HepG2 (cell line): ENCODE measurements around the gene NYAP1.

Experiments
- HCFC1 ChIP-seq: fragments of 150-350 bp; IDR thresholded peaks from 2 replicates; pipeline ENCODE4 v1.6.1; 2014; ENCODE audit warnings: low read depth, low read length
- HDAC6 ChIP-seq: fragments of 200-600 bp; sonication (generic); IDR thresholded peaks from 2 replicates; pipeline ENCODE4 v1.7.0; 2017; ENCODE audit warnings: mild to moderate bottlenecking, antibody characterized with exemption, low read length, low read depth
- KLF15 ChIP-seq: sonication (generic); formaldehyde crosslinking; IDR thresholded peaks from 2 replicates; pipeline ENCODE4 v1.8.1; 2023; ENCODE audit warnings: borderline replicate concordance, mild to moderate bottlenecking, inconsistent platforms, missing genetic modification reagents, mixed read lengths
- MXD4 ChIP-seq: IDR thresholded peaks from 2 replicates; pipeline ENCODE4 v1.6.1; 2016; ENCODE audit warnings: mild to moderate bottlenecking, missing biosample characterization, missing genetic modification reagents
- MXI1 ChIP-seq: IDR thresholded peaks from 3 replicates; pipeline ENCODE4 v1.6.1; 2012; ENCODE audit warnings: low read depth, low read length, inconsistent platforms, borderline replicate concordance
- POLR2AphosphoS5 ChIP-seq: IDR thresholded peaks from 2 replicates; pipeline ENCODE4 v1.6.1; 2012; ENCODE audit warnings: low read depth, low read length
- TMF1 ChIP-seq: sonication (generic); formaldehyde crosslinking; IDR thresholded peaks from 2 replicates; pipeline ENCODE4 v1.8.1; 2022; ENCODE audit warnings: low read depth, missing genetic modification reagents
- TF ChIP-seq, protein P1 (sequence below): sonication (generic); formaldehyde crosslinking; IDR thresholded peaks from 2 replicates; pipeline ENCODE4 v1.4.0; 2020; ENCODE audit warnings: missing genetic modification reagents, mild to moderate bottlenecking, borderline replicate concordance
- TF ChIP-seq, protein P2 (sequence below): sonication (generic); formaldehyde crosslinking; IDR thresholded peaks from 2 replicates; pipeline ENCODE4 v1.5.0; 2020; ENCODE audit warnings: mild to moderate bottlenecking, missing genetic modification reagents, moderate library complexity

DNA sequence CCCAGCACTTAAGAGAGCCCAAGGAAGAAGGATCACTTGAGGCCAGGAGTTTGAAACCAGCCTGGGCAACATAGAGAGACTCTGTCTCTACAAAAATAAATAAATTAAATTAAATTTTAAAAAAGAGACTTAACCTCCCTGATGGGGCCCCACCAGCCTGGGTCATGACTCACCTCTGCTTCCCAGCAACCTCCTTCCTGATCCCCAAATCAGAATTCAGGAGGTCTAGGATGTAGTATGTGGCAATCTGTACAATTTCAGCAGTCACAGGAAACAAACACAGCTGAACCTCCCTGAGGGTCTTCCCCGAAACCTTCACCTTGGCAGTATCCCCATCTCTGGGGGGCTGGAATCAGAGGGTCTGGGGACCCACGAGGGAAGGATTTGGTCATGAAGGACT, 37.7 kb upstream of the NYAP1 start:
- TF ChIP-seq TMF1 (CRISPR knock-in tag): no peak
- TF ChIP-seq MXD4 (CRISPR knock-in tag): no peak
- TF ChIP-seq MXI1: no peak
- no peak for TF ChIP-seq HCFC1
- no peak for TF ChIP-seq KLF15
- TF ChIP-seq POLR2AphosphoS5: no peak
- TF ChIP-seq, protein P1, sequence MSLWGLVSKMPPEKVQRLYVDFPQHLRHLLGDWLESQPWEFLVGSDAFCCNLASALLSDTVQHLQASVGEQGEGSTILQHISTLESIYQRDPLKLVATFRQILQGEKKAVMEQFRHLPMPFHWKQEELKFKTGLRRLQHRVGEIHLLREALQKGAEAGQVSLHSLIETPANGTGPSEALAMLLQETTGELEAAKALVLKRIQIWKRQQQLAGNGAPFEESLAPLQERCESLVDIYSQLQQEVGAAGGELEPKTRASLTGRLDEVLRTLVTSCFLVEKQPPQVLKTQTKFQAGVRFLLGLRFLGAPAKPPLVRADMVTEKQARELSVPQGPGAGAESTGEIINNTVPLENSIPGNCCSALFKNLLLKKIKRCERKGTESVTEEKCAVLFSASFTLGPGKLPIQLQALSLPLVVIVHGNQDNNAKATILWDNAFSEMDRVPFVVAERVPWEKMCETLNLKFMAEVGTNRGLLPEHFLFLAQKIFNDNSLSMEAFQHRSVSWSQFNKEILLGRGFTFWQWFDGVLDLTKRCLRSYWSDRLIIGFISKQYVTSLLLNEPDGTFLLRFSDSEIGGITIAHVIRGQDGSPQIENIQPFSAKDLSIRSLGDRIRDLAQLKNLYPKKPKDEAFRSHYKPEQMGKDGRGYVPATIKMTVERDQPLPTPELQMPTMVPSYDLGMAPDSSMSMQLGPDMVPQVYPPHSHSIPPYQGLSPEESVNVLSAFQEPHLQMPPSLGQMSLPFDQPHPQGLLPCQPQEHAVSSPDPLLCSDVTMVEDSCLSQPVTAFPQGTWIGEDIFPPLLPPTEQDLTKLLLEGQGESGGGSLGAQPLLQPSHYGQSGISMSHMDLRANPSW (CRISPR knock-in tag): no peak
- TF ChIP-seq HDAC6: no peak
- TF ChIP-seq, protein P2, sequence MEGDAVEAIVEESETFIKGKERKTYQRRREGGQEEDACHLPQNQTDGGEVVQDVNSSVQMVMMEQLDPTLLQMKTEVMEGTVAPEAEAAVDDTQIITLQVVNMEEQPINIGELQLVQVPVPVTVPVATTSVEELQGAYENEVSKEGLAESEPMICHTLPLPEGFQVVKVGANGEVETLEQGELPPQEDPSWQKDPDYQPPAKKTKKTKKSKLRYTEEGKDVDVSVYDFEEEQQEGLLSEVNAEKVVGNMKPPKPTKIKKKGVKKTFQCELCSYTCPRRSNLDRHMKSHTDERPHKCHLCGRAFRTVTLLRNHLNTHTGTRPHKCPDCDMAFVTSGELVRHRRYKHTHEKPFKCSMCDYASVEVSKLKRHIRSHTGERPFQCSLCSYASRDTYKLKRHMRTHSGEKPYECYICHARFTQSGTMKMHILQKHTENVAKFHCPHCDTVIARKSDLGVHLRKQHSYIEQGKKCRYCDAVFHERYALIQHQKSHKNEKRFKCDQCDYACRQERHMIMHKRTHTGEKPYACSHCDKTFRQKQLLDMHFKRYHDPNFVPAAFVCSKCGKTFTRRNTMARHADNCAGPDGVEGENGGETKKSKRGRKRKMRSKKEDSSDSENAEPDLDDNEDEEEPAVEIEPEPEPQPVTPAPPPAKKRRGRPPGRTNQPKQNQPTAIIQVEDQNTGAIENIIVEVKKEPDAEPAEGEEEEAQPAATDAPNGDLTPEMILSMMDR (CRISPR knock-in tag): no peak
